ENCODE measurements around the gene COL24A1.

Gene COL24A1

GRCh38 chr1:85707990-85708828 lies 448.4 kb downstream of the COL24A1 start, which contains the start of gene ZNHIT6:
TSS of gene ZNHIT6 (minus strand) at chr1:85708433. CDS start at chr1:85708284, 149 bp downstream.
- in situ Hi-C loops (cut with HindIII; ENCODE audit: low sequenced_read_pairs) = no loop called here
- DNase-seq (ENCODE audit: low read depth, low spot score) = peak; percentile 96
- TF ChIP-seq, protein P1, sequence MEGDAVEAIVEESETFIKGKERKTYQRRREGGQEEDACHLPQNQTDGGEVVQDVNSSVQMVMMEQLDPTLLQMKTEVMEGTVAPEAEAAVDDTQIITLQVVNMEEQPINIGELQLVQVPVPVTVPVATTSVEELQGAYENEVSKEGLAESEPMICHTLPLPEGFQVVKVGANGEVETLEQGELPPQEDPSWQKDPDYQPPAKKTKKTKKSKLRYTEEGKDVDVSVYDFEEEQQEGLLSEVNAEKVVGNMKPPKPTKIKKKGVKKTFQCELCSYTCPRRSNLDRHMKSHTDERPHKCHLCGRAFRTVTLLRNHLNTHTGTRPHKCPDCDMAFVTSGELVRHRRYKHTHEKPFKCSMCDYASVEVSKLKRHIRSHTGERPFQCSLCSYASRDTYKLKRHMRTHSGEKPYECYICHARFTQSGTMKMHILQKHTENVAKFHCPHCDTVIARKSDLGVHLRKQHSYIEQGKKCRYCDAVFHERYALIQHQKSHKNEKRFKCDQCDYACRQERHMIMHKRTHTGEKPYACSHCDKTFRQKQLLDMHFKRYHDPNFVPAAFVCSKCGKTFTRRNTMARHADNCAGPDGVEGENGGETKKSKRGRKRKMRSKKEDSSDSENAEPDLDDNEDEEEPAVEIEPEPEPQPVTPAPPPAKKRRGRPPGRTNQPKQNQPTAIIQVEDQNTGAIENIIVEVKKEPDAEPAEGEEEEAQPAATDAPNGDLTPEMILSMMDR (IDR thresholded peaks at IDR 0.05; ENCODE audit: low read depth, low read length) = peak; percentile 26
- H3K4me3 ChIP-seq (ENCODE audit: low read depth, low read length) = peak within 1 kb of the TSS; percentile 67

- peak overlapping the region; percentile 67 for H3K4me3 ChIP-seq (ENCODE audit: low read depth, low read length)
- TF ChIP-seq, protein P1 (IDR thresholded peaks at IDR 0.05; ENCODE audit: low read depth, low read length) = no peak
- no peak for DNase-seq (ENCODE audit: low read depth, low spot score)
- in situ Hi-C loops (cut with HindIII; ENCODE audit: low sequenced_read_pairs) = no loop called here
Observed at GRCh38 chr1:85707267-85707989, 449.1 kb downstream of the COL24A1 start.

DNA sequence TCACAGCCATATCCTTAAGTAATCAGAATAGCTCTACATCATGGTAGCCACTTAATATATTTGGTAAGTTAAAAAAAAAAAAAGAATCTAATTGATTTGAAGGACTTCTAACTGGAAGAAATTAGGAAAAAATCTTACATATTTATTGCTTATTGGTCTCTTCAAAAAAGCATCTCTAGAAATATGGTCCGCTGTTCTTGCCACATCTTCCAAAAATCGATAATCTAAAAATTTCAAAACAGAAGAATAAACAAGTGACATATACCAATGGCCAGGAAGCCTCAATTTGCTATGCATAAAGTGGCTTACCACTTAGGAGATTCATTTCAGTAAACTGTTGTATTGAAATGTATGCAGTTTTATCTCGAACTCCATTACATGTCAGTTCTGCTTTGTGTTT lies 450.6 kb downstream of the COL24A1 start:
- in situ Hi-C loops (cut with HindIII; ENCODE audit: low sequenced_read_pairs) = no loop called here
- no peak for DNase-seq (ENCODE audit: low read depth, low spot score)
- TF ChIP-seq, protein P1 (IDR thresholded peaks at IDR 0.05; ENCODE audit: low read depth, low read length) = no peak
- H3K4me3 ChIP-seq (ENCODE audit: low read depth, low read length) = no peak overlapping the region

GRCh38 chr1:85700422-85700821 lies 456.1 kb downstream of the COL24A1 start:
- TF ChIP-seq, protein P1 (IDR thresholded peaks at IDR 0.05; ENCODE audit: low read depth, low read length) = no peak
- no peak overlapping the region for H3K4me3 ChIP-seq (ENCODE audit: low read depth, low read length)
- DNase-seq (ENCODE audit: low read depth, low spot score) = no peak
- in situ Hi-C loops (cut with HindIII; ENCODE audit: low sequenced_read_pairs) = no loop called here

- no peak overlapping the region for H3K4me3 ChIP-seq (ENCODE audit: low read depth, low read length)
- in situ Hi-C loops (cut with HindIII; ENCODE audit: low sequenced_read_pairs) = loop anchor here (25.0 kb wide), 1 partner anchor 386 kb away; no protein-coding TSS in a partner anchor
- no peak for DNase-seq (ENCODE audit: low read depth, low spot score)
- TF ChIP-seq, protein P1 (IDR thresholded peaks at IDR 0.05; ENCODE audit: low read depth, low read length) = no peak
Observed at GRCh38 chr1:85697895-85698294, 458.7 kb downstream of the COL24A1 start.

GRCh38 chr1:85692730-85693314 lies 463.8 kb downstream of the COL24A1 start:
- in situ Hi-C loops (cut with HindIII; ENCODE audit: low sequenced_read_pairs) = loop anchor here (25.0 kb wide), 1 partner anchor 381 kb away; no protein-coding TSS in a partner anchor
- no peak overlapping the region for H3K4me3 ChIP-seq (ENCODE audit: low read depth, low read length)
- peak; percentile 80 for DNase-seq (ENCODE audit: low read depth, low spot score)
- TF ChIP-seq, protein P1 (IDR thresholded peaks at IDR 0.05; ENCODE audit: low read depth, low read length) = peak; percentile 35

All from astrocyte of the spinal cord (primary cell).